Tibial nerve (tissue), 4 donors: ENCODE measurements around the gene DNAL4. TPM values are rescaled to one million over a fixed set of nuclear protein-coding genes. Genes with fewer than 3 reads are reported as not detected.
A peak's percentile ranks its signal among the peaks of the same experiment; 100 is the strongest.

Experiments used
- DNase-seq, 2 donors: peaks; one replicate each; pipeline ENCODE4 v3.0.0-alpha.2; 2019; ENCODE audit warnings: low spot score in 2 of 2
- H3K27ac ChIP-seq, 4 donors: fragments of 200-600 bp; sonication (generic) in 3 of 4; one replicate each; pipeline ENCODE4 v1.5.1; 2017 to 2019; ENCODE audit warnings: mild to moderate bottlenecking in 1 of 4
- H3K27me3 ChIP-seq, 2 donors: fragments of 200-600 bp; sonication (generic) in 1 of 2; one replicate each; pipeline versions ENCODE4 v1.5.1 to v1.6.0; 2017 to 2019
- H3K36me3 ChIP-seq, 3 donors: fragments of 200-600 bp; sonication (generic); one replicate each; pipeline ENCODE4 v1.5.1; 2018 to 2019
- H3K4me1 ChIP-seq, 4 donors: fragments of 200-600 bp; sonication (generic) in 3 of 4; one replicate each; pipeline ENCODE4 v1.5.1; 2017 to 2019
- H3K4me3 ChIP-seq, 4 donors: fragments of 200-600 bp; sonication (generic) in 3 of 4; one replicate each; pipeline ENCODE4 v1.5.1; 2017 to 2019; ENCODE audit warnings: mild to moderate bottlenecking in 1 of 4, moderate library complexity in 1 of 4
- H3K9me3 ChIP-seq, 4 donors: fragments of 200-600 bp; sonication (generic) in 3 of 4; one replicate each; pipeline ENCODE4 v1.5.1; 2017 to 2019
- CTCF ChIP-seq, 5 experiments: fragments of 200-600 bp in 3 of 5; fragments of 450-650 bp in 2 of 5; sonication (generic) in 3 of 5; IDR thresholded peaks; one replicate each; pipeline ENCODE4 v1.5.1; 2016 to 2019; ENCODE audit warnings: antibody characterized with exemption in 5 of 5, mild to moderate bottlenecking in 3 of 5, moderate library complexity in 2 of 5
- EP300 ChIP-seq, 2 donors: sonication (generic); formaldehyde crosslinking; IDR thresholded peaks; one replicate each; pipeline ENCODE4 v1.6.1; 2017; ENCODE audit warnings: antibody characterized with exemption in 2 of 2, mild to moderate bottlenecking in 1 of 2
- POLR2A ChIP-seq, 2 donors: fragments of 450-650 bp; IDR thresholded peaks; one replicate each; pipeline ENCODE4 v1.6.1; 2017; ENCODE audit warnings: antibody characterized with exemption in 2 of 2, mild to moderate bottlenecking in 2 of 2, moderate library complexity in 2 of 2
- WGBS, 2 donors: methylation state at CpG; one replicate each; pipeline ENCODE4 v1.1.5; 2018; 5-methylcytosine and 5-hydroxymethylcytosine counted together
- total RNA-seq, 4 donors: library from RNA; depleted of rRNA; stranded (reverse); fragments of >200 nt; gene quantifications; one replicate each; pipeline ENCODE4 v1.1.0, GENCODE V29; 2016

DNAL4 gene
- total RNA-seq, 4 donors from 2014 or later, result 14.7 to 17.7 (median 17.1) TPM

DNA sequence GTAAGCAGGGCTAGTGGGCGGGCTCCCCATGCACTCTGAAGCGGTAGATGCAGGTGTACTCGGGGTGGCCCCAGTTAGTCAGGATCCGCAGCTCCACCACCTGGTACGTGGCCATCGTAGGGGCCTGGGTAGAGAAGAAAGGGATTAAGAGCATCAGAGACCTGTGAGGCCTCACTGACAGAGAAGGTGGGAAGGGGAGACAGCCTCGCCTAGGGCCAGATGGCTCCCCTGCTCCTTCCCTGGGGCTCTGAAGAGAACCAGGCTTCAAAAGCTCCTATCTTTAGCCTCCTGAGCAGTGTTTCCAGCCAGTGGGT is 57.7 kb downstream of the DNAL4 start:
- TF ChIP-seq POLR2A (IDR thresholded peaks at IDR 0.05) (no peak), EP300 (IDR thresholded peaks at IDR 0.05) (no peak), CTCF (IDR thresholded peaks at IDR 0.05) (no peak)
- Histone ChIP-seq H3K27ac (no peak overlapping the region), H3K27me3 (no peaks in the 10 kb centered on the region), H3K9me3 (no peaks in the 10 kb centered on the region), H3K4me3 (no peak overlapping the region), H3K4me1 (peaks cover 0 to 37% (median 15%) of the 10 kb centered on the region in 4 donors), H3K36me3 (peaks cover 28 to 91% (median 47%) of the 10 kb centered on the region in 3 donors)
- DNase-seq, result no peak
- WGBS, 2 donors, result 82 to 90% methylated on average over 5 to 6 of the region's 7 CpGs

DNA sequence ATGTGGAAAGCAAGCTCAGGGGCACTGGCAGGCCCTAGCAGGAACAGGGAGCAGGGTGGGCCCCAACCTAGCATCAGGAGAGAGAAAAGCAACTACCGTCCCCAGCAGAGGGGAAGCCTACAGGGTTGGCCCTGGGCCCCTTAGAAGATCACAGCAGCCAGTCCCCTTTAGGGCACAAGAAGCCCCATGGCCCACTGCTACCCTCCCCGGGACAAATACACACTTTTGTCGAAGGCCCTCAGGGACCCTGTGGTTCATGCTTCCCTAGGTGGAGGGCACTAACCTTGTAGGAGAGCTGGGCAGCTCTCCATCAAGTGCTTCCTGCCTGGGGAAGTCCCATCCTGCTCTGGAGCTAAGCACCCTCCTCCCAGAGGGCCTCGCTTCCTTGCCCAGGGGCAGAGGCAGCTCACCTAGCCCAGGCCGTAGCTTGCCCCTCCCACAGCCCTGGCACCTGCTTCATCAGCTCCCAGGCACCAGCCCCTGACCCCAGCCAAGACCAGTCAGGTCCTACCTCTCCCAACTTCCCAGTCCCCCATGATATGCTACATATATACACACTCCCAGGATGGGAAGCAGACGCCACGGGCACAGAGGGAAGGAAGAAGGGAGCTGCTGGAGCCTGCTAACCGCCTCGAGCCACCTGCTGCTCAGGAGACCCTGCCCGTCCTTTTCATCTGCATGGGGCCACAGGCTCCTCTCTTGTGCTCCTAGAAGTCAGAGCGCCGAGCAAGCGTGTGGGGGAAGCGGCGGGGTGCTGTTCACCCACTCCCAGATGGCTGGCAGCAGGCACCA is 58.3 kb downstream of the DNAL4 start:
- no peaks in the 10 kb centered on the region for H3K27me3 ChIP-seq
- H3K27ac ChIP-seq, result no peak overlapping the region
- H3K9me3 ChIP-seq, result no peaks in the 10 kb centered on the region
- H3K4me1 ChIP-seq, result peaks cover 0 to 37% (median 15%) of the 10 kb centered on the region in 4 donors
- no peak overlapping the region for H3K4me3 ChIP-seq
- DNase-seq, result no peak
- 75 to 80% methylated on average over 14 to 15 of the region's 15 CpGs for WGBS, 2 donors
- H3K36me3 ChIP-seq, result peaks cover 24 to 91% (median 43%) of the 10 kb centered on the region in 3 donors
- no peak for TF ChIP-seq POLR2A (IDR thresholded peaks at IDR 0.05)
- TF ChIP-seq CTCF (IDR thresholded peaks at IDR 0.05), result no peak
- no peak for TF ChIP-seq EP300 (IDR thresholded peaks at IDR 0.05)

DNA sequence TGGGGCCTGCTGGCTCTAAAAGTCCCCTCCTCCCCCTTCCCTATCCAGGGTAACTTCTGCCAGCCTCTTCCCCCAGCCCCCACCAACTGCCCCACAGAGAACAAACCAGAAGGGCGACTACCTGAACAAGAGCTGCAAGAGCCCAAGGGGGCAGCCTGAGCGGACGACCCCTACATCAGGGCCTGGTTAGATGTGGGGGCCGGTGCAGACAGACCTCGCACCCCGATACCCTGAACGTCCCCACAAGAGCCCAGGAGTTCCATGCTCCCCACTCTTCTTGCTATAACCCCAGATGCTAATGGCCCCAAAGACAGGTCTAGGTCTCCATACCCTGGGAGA is 58.8 kb downstream of the DNAL4 start:
- Histone ChIP-seq H3K4me1 (peaks cover 0 to 37% (median 15%) of the 10 kb centered on the region in 4 donors), H3K27me3 (no peaks in the 10 kb centered on the region), H3K4me3 (no peak overlapping the region), H3K9me3 (no peaks in the 10 kb centered on the region), H3K36me3 (peaks cover 18 to 91% (median 43%) of the 10 kb centered on the region in 3 donors), H3K27ac (no peak overlapping the region)
- TF ChIP-seq CTCF (IDR thresholded peaks at IDR 0.05) (no peak), POLR2A (IDR thresholded peaks at IDR 0.05) (no peak), EP300 (IDR thresholded peaks at IDR 0.05) (no peak)
- WGBS, 2 donors, result 86 to 93% methylated on average over 5 to 7 of the region's 7 CpGs
- DNase-seq, result no peak

GRCh38 chr22:38734421-38735100 is 59.4 kb downstream of the DNAL4 start:
- no peaks in the 10 kb centered on the region for H3K27me3 ChIP-seq
- peaks cover 16 to 91% (median 43%) of the 10 kb centered on the region in 3 donors for H3K36me3 ChIP-seq
- 81 to 84% methylated on average over 13 of the region's 13 CpGs for WGBS, 2 donors
- H3K4me1 ChIP-seq, result peaks cover 0 to 37% (median 15%) of the 10 kb centered on the region in 4 donors
- no peaks in the 10 kb centered on the region for H3K9me3 ChIP-seq
- TF ChIP-seq CTCF (IDR thresholded peaks at IDR 0.05) (no peak), EP300 (IDR thresholded peaks at IDR 0.05) (no peak), POLR2A (IDR thresholded peaks at IDR 0.05) (no peak)
- no peak for DNase-seq
- peak overlapping the region; percentile 32 to 77 (median 49) for H3K27ac ChIP-seq
- H3K4me3 ChIP-seq, result no peak overlapping the region
